ENCODE results near the gene NFE2.

- peak; percentile 7 to 57 (median 53) for TF ChIP-seq CTCF (IDR thresholded peaks at IDR 0.05)
- peak; percentile 80 for TF ChIP-seq POLR2A (IDR thresholded peaks at IDR 0.05)
Observed at GRCh38 chr12:54324617-54325441, 24.0 kb upstream of the NFE2 start, which contains the start of gene COPZ1.
